Kasumi-1 (cell line): ENCODE data around the gene ZBTB2.
"Not testable (repeated sequence)": the region's sequence is repeated elsewhere in the genome, so short reads cannot be mapped to it uniquely, and the experiment has no call there.

ENCODE experiments used
- DNase-seq, 2 experiments: peaks; one replicate each; lab custom pipeline; 2025; lab: John Stamatoyannopoulos, UW

The ZBTB2 gene

DNA sequence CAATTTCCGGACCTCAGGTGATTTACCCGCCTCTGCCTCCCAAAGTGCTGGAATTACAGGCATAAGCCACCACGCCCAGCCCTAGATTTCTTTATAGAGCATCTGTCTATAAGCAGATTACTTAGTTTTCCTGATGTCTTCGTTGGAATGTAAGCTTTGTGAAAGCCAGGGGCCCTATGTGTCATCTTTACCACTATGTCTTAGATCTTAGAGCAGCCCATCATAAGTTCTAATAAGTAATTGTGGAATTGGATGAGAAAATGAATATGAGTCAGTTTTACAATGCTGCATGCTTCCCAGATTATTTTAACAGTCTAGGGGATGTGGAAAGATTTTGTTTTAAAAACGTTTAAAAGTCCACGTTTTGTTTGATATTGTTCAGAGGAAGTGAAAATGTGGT, 9.1 kb upstream of the ZBTB2 start:
- no peak for DNase-seq

DNA sequence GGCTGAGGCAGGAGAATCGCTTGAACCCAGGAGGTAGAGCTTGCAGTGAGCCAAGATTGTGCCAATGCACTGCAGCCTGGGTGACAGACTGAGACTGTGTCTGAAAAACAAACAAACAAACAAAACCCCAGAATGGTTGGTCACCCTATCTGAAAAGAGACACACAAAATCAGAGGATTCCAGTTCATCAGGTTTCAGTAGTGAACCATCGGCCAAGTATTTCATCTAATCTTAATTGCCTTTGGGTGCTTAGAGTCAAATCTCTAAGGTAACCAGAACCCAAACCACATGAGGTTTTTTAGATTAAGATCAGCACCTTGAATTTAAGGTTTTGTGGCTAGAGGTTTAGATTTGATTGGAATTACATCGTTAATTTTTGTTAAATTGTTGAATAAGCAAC, 8.3 kb upstream of the ZBTB2 start:
- DNase-seq, result no peak

DNA sequence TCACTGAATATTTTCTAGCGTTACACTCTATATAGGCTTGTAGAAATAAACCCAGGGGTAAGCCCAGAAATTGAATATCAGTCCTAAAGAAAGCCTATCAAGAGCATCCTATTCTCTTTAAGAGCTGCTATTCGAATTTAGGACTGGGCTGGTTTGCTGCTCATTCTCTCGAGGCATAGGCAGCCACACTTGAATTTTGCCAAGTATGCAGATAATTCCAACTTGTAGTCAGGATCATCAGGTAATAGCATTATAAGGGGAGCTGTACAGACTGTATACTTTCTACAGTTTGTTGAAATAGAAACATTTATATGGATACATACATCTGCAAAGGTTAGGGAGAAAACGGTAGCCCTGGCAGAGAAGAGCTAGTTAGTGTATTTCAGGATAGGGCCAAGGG, 2.1 kb upstream of the ZBTB2 start:
- no peak for DNase-seq

DNA sequence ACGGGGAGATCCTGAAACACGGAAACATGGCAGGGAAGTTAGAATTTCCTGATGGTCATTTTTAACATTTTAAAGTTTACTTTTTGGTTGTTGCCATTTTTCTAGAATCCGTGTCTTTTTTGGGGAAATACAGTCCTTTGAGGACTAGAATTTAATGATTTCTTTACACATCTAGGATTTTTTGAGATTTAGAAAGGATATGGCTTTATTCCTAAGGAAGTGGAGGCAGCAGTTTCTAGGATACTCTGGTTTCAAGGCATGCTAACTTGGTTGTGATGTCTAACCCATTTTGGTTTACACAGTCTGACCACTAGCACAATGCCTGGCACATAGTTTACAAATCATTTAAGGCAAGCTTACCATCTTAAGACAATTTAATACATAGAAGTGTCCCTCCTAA, 1.1 kb upstream of the ZBTB2 start:
- DNase-seq, result no peak

DNA sequence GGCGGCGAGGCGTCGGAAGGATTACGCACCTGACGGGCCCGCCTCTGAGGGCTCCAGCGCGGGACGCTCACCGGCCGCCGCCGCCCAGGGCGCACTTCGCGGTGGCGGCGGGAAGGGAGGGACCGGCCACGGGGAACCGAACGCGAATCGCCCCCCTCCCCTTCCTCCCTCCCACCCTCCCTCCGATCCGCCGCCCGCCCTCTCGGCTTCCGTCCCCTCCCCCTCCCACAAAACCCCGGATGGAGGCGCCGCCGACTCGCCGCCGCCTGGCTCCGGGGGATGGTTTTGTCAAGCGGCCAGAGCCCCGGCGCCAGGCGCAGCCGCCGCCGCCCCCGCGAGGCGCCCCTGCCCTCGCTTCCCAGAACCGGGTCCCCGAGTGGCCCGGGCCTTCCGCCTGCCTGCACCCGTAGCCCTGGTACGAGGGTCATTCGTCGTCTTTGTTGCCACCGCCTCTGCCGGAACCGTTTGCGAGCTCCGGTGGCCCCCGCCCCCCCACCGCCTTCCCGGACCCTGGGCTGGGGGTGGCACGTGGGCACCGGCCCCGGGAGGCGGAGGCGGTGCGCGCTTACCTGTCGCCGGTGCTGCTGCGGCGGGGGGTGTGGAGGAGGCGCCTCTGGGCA, 398 bp downstream of the ZBTB2 start:
- peak; percentile 38 to 63 for DNase-seq

DNA sequence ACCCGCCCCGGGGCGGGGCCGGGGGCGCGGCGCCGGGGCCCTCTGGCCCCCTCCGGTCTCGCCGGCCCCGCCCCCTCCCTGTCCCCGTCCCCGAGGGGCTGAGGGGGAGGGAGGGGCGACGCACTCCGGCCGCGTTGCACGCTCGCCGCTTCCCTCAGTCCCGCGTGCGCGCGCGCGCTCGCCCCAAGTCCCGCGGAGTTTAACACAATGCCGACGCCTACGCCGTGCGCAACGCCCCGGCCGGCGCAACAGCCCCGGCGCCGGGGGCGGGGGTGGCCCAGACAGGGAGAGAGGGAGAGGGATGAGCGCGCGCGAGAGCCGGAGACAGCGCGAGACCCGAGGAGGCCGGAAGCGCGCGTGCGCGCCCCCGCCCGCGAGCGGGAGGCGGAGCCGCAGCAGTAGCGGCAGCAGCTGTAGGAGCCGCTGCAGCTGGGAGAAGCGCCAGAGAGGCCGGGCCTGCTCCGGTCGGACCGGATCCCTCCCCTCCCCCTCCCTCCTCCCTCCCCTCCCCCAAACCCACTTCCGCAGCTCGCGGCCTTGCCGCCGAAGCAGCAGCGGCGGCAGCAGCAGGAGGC, 996 bp downstream of the ZBTB2 start:
- DNase-seq, result peak; percentile 92 to 96

DNA sequence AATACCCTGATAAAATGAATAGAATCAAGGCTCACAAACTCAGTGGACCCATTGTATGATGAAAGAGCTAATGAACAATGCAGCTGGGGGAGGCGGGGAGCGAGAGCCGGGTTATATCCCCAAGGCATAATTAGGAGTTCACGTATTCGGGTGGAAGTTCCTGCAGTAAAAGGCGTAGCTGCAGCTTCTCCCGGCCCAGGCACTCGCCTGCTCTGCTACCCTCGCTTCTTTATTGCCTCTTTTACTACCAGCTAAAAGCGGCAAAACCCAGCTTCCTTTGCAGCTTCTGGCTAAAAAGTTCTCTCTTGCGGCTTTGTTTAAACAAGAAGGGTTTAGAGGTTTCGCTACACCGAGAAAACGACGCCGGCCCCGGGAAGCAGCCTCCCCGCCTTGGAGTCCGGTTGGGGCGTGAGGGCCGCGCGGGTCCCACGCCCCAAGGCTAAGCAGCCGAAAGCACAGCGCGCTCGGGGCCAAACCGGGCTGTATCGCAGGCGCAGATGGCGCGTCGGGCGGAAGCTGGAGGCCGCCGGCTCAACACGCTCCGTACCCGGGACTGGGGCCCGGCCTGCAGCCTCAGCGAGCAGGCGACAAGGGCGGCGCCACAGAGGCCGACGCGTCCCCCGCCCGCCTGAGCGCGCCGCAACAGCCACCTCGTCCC, 1.6 kb downstream of the ZBTB2 start:
- DNase-seq, result peak; percentile 73 to 78

DNA sequence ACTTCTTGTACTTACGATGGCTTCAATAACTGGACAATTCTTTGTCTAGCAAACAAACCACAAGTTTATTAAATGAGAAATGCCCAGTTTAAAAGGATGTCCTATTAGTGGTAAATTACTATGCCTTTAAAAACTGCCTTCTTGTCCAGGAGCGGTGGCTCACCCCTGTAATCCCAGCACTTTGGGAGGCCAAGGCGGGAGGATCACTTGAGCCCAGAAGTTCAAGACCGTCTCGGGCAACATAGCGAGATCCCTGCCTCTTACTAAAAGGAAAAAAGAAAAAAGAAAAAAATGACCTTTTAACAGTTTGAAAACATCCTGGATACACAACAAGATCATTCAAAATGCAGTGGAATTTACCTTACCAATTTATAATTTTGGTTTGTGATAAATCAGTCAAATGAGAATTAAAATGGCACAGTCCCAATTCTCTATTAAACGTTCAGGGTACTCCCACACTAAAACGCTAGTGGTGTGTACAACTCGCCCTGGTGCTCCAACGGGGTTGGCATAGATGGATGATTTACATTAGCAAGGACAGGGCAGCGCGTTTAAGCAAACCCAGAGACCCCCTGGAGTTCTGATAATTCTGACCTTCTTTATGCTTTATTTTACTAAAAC, 2.3 kb downstream of the ZBTB2 start:
- peak; percentile 69 to 73 for DNase-seq

DNA sequence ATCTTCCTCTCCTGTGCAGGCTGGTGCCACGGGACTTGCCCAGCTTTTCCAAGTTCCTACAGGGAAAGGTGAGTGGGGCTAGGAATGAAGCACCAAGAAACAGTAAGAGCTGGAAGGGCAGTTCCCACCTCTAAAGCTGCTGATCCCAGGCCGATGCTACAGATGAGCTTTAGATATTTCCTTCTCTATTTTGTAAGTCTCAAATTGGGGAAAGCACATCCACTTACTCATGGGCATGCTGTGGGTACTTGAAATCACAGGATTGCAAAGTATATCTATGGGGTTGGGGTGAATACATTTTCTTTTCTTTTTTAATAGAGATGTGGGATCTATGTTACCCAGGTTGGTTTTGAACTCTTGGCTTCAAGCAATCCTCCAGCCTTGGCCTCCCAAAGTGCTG, 3.1 kb downstream of the ZBTB2 start:
- no peak for DNase-seq

DNA sequence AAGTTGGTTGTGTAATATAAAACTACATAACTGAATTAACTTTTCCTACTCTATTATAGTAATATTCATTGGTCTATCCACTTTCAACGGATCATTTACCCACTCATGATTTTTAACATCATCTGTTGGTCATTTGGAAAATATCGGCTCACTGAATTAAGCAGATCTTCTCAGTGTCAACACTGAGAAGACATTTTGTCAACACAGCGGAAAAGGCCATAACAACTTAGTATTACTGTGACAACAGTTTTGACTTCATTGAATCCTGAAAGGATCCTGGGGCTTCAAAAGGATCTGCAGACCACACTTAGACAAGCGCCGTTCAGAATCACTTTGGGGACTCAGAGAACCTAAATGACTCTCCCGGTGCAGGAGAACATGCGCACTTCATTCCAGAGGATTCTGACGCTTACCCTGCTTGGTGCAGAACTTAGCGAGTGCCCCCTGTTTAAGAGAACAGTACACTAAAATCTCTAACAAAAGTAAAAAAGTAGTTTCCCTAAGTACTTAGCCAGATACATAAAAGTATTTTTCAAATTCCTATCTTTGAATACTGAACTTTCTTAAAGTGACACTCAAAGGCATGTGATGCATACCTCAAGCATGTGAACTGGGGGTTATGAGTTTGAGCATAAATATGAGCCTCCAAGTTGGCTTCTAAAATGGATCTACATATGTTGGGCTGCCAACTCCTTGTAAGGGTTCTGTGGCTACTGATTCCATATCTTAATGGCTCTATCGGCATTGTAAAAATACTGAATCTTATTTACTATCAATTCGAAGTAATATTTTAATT, 4.0 kb downstream of the ZBTB2 start:
- DNase-seq, result no peak

DNA sequence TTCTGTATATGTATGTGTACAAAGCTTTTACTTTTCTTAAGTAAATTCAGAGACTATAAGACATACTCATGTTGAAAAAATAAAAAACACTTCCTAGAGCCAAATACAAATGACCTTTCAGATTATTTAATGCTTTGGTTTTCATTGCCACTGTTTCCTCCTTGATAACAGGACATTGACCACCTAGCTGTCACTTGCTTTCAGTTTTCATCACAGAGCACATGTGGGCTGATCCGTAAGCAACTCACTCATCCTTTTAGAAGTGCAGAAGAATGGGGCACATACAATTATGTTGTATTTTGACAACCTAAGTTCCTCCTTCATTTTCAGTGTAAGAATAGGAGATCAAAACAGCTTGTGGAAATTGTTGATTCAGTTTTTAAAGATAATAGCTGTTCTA, 6.2 kb downstream of the ZBTB2 start:
- no peak for DNase-seq

DNA sequence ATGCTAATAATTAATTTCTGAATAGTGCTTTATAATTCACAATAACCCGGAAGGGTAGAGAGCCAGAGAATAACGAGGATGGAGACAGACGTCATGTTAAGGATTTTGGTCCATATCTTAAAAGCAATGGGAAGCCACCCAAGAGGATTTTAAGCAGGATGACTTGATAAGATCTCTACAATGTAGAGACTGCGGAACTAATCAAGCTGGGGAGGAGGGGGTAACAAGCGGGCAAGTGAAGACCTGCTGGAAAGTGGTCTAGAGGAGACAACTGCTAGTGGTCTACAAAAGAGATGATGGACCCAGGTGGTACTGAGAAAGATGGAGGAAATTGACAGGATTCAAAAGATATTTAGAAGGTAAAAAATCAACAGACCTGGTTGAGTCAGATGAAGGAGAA, 7.2 kb downstream of the ZBTB2 start:
- no peak for DNase-seq

DNA sequence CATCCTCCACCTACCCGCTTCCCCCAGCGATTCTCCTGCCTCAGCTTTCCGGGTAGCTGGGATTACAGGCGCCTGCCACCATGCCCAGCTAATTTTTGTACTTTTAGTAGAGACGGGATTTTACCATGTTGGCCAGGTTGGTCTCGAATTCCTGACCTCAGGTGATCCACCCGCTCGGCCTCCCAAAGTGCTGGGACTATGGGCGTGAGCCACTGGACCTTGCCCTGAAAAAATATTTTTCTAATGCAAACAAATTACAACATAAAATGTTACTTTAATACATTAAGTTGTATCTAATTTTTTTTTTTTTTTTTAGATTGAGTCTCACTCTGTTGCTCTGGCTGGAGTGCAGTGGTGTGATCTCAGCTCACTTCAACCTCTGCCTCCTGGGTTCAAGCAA, 8.7 kb downstream of the ZBTB2 start:
- not testable (repeated sequence) for DNase-seq

DNA sequence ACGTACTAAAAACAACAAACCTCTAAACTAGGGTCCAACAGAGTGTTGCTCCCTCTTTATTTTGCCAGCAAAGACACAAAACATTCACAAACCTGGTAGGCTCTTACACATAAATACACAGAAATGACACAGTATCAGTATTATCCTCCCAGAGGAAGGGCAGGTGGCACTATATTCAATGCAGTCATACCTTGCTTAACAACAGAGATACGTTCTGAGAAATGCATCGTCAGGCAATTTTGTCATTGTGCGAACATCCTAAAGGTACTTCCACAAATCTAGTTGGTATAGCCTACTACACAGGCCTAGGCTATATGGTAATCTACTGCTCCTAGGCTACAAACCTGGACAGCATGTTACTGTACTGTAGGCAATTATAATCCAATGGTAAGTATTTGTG, 9.6 kb downstream of the ZBTB2 start:
- DNase-seq, result no peak

DNA sequence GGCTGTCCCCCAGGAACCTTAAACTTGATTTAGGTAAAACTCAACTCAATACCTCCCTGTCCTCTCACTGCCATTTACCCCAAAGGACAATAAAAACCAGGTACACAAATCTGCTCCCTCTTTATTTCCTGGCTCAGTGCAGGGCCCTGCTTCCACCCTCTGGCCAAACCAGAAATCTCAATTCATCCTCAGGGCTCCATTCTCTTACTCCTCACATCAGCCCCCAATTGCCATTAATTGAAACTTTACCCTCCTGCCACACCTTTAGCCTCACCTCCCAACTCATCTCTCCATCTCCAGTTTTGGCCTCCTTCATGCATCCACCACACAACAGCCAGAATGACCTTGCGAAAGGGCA, 10.5 kb downstream of the ZBTB2 start:
- no peak for DNase-seq

DNA sequence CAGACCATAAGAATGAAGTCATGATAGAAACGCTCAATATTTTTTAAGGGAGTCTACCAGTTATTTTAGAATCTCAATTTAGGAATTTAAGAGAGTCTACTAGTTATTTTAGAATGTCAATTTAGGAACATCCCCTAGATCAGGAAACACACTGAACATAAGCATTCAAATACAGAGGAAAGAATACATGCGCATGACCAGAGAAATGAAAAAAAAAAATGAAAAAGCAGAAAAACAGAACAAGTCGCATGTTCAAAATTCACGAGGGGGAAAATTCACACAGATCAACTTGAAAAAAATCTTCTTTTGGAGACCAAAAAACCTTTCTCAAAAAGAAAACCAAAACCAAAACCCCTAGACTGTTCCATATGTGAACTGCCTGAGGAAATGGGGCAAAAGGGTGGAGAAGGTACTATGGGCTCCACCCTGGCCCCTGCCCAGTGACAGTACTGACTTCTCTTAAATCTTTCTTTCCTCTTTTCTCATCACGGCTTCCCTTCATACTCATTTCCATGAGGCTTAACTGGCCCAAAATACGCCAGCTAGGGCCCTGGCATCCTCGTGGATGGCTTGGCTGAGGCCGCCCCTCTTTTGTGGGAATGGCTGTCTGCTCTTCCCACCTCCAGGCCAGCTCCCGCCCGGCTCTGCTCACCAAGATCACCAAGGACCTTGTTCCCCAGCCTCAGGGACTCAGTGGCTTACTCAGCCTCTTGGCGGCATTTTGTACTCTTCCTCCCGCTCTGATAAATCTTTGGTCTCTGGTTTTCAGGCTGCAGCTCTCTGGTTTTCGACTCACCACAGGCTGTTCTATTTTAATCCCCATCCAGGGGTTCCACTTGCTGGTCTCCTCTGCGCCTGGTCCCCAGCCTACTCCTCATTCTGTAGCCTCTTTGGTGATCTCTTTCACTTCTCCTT, 11.2 kb downstream of the ZBTB2 start:
- no peak for DNase-seq

DNA sequence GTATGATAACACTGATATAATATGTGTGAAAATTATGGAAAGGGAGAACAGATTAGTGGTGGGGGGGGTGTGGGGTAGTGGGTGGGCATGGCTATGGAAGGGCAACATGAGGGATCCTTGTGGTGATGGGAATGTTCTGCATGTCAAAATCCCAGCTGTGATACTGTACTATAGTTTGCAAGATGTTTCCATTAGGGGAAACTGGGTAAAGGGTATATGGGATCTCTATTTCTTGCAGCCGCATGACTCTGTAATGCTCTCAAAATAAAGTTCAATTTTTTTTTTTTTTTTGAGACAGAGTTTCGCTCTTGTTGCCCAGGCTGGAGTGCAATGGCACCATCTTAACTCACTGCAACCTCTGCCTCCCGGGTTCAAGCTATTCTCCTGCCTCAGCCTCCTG, 14.3 kb downstream of the ZBTB2 start:
- DNase-seq, result no peak

DNA sequence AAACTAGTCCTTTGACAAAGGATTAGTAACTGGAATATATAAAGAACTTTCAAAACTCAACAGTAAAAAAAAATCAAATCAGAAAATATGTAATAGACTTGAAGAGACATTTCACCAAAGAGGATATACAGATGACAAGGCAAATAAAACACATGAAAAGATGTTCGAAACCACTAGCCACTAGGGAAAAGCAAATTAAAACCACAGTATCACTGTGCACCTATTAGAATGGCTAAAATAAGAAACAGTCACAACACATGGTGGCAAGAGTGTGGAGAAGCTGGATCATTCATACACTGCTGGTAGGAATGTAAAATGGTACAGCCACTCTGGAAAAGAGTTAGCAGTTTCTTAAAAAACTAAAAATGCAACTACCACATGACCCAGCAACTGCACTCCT, 14.9 kb downstream of the ZBTB2 start:
- DNase-seq, result no peak

DNA sequence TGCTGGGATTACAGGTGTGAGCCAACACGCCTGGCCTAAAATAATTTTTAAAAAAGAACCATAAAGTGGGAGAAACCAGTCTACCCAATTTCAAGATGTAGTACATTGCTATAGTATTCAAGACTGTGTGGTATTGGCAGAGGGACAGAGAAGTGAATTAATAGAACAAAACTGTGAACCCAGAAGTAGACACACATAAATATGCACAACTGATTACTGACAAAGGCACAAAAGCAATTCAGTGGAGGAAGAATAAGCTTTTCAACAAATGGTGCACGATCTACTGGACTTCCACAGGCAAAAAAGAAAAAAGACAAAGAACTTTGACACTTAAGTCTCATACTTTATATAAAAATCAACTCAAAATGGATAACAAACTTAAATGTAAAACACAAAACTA, 15.5 kb downstream of the ZBTB2 start:
- DNase-seq, result no peak

DNA sequence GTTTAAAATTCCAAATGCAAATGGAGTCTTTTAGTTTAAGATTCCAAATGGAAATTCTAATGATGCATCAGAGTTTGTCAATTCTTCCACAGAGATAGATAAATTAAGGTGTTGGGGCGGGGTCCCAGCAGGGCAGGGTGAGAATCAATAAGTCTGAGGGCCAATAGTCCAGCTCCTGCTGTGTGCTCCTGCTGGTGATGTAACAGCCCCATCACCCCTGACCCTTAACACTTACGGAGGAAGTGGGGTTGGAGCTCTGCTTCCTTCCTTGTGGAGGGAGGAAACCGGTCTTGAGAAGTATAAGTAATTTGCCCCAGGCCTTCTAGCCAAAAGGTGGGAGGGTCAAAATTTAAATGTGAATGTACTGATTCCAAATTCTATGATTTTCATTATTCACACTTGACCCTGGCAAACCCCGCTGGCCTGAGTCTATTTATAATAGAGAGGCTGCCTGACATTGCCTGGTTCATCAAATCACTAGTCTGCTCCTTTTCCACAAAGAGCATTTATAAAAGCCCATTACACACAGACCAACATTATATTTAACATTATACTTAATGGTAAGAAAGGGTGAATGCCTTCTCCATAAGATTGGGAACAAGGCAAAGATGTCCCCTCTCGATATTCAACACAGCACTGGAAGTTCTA, 17.2 kb downstream of the ZBTB2 start:
- DNase-seq, result no peak

DNA sequence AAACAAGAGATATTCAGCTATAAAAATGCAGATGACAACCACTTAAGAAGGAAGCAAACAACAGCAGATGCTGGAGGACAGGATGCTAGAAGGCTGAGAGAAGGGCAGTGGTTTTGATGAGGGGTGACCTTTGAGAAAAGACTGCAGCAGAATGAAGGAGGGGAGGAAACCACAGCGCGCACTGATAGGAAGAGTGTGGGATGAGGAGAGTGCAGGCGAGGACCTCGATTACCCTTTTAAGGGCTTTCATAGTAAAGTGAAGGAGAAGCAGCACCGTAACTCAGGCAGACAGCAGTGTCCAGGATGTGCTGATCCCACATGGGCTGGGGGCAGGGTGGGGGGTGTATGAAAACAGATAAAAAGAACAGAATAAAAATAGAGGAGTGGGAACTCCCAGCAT, 19.2 kb downstream of the ZBTB2 start:
- no peak for DNase-seq
